AML-193 (cell line): ENCODE results near the gene KRTAP10-1.
A peak's percentile ranks its signal among the peaks of the same experiment; 100 is the strongest.
"Not testable (repeated sequence)": the region's sequence is repeated elsewhere in the genome, so short reads cannot be mapped to it uniquely, and the experiment has no call there.

ENCODE experiments used
- DNase-seq, 2 experiments: peaks; one replicate each; lab custom pipeline; 2025; lab: John Stamatoyannopoulos, UW

The KRTAP10-1 gene

DNA sequence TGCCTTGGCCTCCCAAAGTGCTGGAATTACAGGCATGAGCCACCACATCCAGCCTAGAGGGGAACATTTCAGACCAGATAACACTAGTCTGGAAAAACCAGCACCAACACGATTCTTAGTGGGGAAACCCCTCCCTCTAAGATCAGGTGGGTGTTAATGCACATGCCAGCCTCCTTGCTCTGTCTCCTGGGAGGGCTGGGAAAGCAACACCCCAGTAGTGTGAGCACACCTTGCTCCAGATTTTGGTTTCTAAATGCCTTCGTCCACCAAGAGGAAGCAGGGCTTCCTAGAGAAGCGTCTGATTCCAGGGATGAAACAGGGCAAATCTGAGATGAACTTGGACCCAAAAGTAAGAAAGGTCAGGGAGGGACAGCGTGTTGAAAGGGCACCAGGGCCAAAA, 31.3 kb upstream of the KRTAP10-1 start:
- DNase-seq = no peak

DNA sequence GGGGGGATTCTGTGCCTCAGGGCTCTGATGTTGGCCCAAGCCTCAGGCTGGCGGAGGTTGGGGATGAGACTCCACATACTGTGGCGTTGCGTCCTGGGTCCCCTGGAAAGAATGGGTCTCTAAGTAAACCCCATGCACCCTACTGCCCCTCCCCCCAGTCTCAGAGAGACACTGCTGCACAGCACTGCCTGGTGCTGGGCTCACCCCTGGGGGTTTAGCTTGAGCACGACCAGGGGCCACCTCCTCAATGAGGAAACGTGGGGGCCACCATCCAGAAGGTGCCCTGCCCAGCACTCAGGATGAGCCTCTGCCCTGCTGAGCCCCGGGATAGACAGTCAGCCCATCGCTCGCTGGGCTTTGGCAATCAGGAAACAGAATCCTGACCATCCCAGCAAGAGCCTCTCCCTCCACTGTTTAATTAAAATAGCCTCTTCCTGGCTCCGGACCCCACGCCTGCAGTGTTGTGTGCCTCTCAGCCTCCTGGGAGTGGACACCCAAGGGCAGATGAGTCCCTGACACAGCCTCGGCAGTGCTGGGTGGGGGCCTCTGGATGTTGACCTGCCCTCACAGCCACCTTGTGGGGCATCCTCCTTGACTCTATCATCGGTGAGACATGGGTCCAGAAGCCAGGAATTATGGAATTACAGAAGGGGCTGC, 30.0 kb upstream of the KRTAP10-1 start:
- DNase-seq = no peak

DNA sequence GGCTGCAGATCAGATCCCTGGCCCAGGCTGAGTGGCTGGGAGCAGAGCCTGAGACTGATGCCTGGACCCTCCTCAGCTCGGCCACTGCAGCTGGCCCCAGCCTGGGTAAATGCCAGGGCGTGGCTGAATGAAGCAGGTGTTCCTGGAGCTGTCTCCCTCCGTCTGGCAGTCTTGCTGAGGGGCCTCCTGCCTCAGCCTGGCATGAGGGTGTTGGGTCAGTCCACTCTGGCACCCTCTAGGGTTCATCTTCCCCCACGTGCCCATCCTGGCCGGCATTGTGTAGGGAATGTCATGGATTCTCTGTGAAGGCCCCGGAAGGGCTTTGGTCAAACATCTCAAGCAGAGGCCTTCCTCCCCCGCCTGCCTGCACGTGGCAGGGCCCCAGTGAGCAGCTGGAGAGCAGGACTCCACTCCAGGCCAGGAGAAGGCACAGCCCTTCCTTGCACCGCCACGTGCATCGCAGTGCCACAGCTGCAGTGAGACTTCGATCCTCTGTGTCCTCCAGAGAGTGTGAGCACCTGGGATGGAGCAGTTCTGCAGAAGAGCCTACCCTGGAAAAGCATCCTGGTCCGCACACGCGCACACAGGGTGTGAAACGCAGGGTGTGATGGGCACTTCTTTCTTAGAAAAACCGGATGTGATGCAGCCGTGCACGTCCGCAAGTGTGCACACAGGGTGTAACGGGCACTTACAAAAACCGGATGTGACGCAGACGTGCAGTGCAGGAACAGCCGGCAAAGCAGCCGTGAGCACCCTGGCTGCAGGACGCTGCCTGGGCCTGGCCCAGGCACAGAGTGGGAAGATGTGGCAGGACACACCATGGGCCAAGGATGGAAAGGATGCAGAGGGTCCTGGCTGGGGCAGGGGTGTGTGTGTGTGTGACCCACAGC, 28.9 kb upstream of the KRTAP10-1 start:
- DNase-seq = no peak

DNA sequence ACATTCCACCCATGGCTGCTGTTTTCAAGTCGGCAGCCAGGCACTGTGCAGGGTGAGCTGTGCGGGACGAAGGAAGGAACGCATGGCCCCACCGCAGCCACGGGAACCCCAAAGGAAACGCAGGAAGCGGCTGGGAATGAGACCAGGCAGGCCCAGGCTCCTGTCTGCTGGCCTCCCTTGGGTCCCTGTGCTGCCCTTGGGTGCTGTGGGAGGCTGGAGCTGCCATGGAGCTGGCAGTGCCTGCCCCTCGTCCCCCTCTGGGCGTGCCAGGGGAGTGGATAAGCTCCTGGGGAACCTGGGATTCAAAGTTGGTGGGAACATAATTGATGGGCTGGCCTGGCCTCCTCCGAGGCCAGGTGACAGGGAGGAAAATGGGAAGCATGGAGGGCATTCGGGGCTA, 28.3 kb upstream of the KRTAP10-1 start:
- DNase-seq = no peak

DNA sequence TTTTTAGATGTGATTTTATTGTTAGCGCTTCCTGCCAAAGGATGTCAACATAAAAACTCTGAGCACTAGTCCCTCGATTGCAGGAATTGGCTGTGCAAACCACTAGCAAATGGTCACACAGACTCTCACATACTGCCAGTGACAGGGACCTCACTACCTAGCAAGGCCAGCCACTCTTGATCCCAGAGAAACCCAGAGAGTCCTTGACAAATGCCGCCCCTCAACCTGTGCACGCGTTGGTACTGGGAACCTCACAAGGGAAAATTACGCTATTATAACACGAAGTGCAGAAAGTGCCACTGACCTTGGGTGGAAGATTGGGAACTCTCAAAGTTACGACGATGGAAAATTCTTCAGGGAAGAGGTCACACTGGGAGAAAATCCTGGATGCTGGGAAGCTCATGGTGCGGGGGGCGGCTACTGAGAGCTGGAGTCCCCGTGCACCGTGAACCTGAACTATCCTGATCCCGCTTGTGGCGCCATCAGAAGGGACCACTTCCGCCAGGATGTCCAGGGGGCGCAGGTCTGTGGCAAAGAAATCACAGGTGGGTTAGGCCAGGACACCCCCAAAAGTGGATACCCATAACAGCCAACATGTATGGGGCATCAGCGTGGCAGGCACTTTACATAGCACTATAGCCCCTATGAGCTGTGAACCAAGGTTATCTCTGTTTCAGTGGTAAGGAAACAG, 27.6 kb upstream of the KRTAP10-1 start:
- DNase-seq = no peak

DNA sequence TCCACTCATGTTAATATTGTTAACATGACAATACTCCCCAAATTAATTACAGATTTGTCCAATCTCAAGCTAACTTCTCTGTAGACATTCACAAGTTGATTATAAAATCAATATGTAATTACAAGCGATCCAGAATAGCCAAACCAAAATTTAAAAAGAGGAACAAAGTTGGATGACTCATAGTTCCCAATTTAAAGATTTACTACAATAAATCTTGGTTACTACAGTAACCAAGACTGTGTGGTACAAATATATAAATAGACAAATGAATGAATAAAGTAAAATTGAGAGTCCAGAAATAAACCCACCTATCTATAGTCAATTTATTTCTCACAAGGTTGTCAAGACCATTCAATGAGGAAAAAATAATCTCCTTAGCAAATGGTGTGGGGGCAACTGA, 26.4 kb upstream of the KRTAP10-1 start:
- DNase-seq = peak; percentile 24 to 33

DNA sequence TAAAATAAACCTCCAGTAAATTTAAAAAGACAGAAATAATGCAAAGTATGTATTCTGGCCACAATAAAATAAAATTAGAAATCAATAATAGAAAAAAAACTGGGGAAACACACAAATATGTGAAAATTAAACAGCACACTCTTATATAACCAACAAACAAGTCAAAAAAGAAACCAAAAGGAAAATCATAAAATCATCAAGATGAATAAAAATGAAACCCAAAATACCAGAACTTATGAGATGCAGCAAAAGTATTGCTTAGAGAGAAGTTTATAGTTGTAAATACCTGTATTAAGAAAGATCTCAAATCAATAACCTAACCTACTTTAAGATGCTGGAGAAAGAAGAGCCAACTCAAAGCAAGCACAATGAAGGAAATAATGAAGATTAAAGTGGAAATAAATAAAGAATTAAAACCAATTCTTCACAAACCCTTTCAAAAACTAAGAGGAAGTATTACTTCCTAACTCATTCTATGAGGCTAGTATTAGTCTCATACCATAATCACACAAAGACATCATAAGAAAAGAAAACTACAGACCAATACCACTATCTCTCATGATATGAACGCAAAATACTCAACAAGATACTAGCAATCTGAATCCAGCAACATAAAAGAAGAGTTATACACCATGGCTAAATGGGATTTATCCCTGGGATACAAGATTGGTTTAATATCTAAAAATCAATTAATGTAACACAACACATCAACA, 25.0 kb upstream of the KRTAP10-1 start:
- no peak for DNase-seq

DNA sequence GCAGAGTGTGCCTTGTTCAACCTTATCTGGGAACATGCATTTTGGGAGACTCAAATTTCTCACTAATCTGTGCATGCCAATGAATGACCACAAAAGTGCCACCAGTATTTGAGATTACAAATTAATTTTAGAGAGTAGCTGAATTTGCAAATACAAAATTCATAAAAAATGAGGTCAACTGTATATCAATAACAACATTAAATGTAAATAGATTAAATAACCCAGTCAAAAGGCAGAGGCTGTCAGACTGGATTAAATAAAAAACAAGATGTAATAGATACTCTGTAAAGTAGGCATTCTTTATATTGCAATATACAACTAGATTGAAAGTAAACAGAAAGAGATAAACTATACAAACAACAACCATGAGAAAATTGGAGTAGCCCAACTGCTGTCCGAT, 24.1 kb upstream of the KRTAP10-1 start:
- no peak for DNase-seq

DNA sequence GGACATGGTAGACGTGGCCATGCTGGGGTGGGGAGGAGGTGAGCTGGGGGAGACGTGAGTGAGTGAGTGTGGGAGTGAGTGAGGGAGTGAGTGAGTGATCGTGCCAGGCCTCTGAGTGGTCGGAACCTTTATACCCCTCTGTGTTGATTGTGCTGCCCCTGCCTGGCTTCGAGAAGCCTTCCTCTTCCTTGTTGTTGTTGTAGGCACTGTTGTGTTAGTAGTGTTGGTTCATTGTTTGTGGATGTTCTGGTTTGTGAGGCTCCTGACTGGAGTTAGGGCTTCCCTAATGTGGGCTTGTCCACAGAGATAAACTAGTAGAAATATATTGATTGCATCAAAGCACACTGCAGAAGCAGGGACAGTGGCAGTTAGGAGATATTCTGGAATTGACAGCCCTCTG, 18.7 kb upstream of the KRTAP10-1 start, which contains the start of gene KRTAP10-3:
Gene KRTAP10-3 (minus strand): TSS at position 101 of the 400 bp plus-strand sequence. CDS start 80 bp downstream, at position 21.
- DNase-seq = no peak

DNA sequence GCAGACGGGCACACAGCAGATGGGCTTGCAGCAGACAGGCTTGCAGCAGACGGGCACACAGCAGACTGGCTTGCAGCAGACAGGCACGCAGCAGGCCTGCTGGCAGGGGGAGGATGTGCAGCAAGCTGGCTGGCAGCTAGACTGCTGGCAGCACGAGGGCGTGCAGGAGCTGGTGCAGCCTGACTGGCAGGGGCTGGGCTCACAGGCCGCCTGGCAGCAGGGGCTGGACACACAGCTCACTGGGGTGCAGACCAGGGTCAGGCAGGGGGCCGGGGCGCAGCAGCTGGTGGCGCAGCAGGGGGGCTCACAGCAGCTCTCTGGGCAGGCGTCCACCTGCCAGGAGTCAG, 18.3 kb upstream of the KRTAP10-1 start:
- not testable (repeated sequence) for DNase-seq

DNA sequence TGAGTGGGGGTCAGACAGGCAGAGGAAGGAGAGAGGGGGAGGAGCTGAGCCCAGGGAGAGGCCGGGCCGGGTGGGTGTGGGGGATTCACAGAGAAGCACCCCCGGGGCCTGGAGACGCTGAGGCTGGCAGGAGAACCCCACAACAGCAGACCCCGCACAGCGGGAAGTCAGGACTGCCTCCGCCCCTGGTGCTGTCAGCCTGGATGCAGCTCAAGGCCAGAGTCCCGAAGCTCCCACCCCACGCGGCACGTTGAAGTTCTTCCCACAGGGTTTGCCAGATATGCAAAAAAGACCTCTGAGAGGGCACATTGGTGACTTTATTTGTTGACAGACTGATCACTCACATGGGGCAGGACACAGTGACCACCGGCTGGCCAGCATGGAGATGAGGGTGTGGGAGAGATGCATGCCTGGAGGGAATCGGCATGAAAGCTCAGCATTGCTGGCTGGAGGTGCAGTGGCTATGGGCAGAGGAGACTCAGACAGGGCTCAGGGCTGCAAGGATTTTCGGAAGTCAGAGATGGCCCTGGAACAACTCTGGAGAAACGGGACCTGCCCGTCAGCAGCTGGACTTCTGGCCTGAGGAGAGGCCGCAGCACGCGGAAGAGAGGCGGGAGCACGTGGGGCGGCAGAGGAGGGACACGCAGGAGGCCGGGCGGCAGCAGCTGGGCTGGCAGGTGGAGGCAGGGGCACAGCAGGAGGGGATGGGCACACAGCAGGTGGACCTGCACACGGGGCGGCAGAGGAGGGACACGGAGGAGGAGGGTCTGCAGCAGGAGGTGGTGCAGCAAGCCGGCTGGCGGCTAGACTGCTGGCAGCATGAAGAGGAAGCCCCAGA, 17.7 kb upstream of the KRTAP10-1 start:
- no peak for DNase-seq

DNA sequence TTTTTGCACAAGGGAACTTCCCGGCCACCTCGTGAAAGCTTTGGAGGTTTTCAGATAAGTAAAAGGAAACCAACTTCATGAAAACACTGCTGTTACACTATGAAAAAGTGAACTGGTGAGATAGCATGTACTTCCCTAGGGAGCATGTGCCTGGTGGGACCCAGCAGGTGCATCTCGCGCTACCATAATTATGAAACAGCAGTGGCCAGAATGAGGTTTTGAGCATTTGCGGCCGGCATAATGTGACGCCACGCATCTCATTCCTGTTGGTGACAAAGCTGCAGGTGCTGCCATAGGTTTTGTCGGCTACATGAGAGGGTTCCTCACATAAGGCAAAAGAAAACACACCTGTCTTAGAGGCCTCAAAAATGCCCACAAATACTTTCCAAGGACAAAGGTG, 16.9 kb upstream of the KRTAP10-1 start:
- no peak for DNase-seq

DNA sequence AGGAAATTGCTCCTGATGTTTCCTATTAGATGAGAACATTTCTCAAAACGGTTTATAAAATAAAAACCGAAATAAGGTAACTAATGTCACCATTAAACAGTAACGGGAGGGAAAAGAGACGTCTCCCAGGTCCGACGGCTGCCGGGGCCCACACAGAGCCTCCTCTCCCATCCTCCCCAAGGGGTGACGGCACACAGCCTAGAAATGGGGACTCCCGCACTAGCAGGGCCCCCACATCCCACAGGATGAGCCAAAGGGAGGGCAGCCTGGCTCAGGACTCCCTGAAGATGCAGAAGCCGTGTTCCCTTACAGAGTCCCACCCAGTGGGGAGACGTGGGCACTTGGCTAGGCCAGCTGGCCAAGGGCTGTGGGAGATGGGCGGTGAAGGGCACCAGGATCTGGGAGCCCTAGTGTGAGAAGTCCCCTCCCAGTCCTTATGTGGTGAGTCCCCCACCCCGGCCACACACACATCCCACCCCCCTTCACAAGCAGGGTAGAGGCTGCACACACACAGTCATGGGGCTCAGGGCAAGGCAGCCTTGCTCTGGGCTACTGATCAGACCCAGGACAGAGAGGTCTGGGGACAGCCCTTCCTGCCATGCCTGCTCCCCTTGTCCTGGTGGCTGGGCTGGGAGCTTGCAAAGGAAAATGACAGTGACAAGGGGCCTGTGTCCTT, 15.3 kb upstream of the KRTAP10-1 start:
- no peak for DNase-seq

DNA sequence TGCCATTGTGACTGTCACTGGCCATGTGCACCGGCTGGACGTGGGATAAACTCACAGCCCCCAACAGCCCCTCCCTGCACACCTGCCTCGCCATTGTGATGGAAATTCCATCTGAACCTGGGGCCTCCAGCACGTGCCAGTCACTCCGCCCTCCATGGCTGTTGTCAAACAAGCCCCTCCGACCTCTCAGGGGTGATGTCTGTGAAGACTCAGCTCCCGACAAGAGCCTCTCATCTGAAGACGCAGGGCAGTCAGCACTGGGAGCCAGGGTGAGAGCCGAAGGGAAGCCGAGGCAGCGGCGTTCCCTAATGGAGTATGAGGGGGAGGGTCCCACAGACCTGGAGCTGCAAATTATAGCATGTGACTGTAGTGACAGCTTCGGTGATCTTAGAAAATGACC, 12.7 kb upstream of the KRTAP10-1 start:
- DNase-seq = no peak

DNA sequence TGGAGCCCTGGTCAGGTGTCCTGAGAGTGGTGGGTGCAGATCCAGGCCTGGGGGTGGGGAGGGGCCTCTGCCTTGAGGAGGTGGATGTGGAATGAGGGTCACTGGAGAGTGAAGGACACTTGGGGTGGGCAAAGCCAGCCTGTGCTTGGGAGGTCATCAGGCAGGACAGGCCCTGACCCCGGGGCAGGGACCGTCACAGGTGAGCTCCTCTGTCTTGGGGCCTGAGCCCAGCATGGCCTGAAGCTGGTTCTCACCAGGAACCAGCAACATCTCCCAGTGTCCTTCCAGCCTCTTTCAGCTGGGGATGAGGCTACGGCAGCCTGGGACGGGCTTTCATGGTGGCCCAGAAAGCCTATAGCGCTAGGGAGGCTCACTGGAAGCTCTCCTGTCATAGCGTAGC, 12.1 kb upstream of the KRTAP10-1 start:
- DNase-seq = no peak

DNA sequence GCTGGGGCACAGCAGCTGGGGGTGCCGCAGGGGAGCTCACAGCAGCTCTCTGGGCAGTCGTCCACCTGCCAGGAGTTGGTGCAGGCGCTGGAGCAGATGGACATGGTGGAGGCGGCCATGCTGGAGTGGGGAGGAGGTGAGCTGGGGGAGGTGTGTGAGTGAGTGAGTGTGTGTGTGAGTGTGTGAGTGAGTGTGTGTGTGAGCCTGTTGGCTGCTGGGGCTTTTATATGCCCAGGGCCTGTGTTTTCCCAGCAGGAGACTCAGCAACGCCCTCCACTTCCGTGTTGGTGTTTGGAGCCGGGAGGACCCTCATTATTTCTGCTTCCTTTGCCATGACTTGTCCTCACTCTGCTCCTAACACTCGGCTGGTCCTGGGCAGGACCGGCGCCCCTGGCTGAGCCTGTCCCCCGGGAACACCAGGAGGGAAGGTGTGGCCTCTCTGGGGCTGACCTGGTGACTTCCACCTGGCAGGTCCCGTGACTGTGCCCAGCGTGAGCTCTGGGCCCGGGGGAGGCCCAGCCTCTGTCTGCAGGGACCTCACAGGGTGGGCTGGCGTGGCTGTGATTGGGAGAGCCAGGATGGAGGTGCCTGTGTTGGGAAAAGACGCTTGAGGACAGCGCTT, 11.5 kb upstream of the KRTAP10-1 start, which contains the start of gene KRTAP10-2:
Gene KRTAP10-2 (minus strand): TSS at position 166 of the 622 bp plus-strand sequence. CDS start 47 bp downstream, at position 119.
- DNase-seq = no peak

DNA sequence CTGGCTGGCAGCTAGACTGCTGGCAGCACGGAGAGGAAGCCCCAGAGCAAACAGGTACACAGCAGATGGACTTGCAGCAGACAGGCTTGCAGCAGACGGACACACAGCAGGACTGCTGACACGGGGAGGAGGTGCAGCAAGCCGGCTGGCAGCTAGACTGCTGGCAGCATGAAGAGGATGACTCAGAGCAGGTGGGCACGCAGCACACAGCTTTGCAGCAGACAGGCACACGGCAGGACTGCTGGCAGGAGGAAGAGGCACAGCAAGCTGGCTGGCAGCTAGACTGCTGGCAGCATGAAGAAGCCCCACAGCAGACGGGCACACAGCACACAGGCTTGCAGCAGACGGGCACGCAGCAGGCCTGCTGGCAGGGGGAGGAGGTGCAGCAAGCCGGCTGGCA, 10.8 kb upstream of the KRTAP10-1 start:
- no peak for DNase-seq

DNA sequence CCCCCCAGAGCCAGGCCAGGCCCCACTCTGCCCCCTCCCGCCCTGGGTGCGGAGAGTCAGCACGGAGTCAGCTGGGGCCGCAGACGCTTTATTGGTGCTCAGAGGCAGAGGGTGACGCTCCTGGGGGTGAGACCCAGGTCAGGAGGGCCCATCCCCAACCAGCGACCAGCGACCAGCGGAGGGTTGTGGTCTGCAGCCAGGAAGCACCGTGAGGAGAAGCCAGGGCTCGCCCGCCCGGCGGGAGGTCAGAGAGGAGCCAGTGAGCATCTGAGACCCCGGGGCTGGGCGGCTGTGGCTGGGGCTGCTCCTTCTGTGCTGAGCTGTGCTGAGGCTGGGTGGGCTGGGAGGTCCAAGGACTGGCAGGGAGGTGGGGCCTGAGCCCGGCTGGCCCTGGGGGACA, 10.3 kb upstream of the KRTAP10-1 start:
- DNase-seq = not testable (repeated sequence)

DNA sequence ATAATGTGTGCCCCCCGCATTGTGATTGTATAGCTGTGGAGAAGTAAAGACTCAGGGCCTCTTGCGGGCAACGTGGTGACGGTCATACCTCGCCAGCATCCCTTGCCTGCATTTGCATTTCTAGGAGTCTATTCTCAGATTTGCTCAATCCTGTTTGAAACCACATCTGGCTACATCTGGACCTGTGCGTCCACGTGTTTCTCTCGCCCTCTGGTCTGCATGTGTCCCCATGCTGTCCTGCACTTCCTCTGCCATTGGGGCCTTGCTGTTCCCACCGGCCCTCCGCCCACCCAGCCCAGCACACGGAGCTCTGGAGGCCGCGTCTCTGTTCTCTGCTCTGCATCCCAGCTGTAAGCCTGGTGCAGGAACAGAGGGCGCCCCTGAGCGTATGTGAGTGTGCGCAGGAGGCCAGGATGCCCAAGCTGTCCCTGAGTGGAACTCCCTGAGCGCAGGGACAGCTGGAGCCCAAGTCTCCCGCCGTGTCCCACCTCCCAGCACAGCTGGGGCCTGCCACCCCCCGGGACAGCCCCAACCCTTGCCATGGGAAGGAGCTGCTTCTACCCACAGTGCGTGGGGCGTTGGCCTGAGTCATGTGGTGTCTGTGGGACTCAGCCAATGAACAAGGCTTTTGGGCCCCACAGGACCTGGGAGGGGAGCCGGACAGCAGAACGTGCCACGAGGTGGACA, 9.7 kb upstream of the KRTAP10-1 start:
- DNase-seq = no peak

DNA sequence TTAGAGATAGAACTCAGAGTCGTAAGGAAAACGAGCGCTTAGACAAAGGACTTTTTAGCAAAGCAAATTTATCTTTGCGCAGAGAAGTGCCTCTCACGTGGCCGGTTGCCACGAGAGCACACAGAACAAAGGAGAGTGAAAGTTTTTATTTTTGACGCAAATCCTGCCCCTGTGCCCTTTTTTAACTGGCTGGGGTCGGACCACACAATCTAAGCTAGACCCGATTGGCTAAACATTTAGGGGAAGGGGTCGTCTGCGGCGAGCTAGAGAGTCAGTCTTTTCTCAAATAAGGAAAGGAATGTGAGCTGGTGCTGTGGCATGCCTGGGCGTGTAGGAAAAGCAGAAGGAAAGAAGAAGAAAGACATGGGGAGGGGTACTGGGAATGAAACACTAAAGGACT, 8.9 kb upstream of the KRTAP10-1 start:
- no peak for DNase-seq
